Activated T-cell treated with anti-CD3 and anti-CD28 coated beads, Interleukin-2, amount 50 U/mL, for 72 hours (primary cell): Measurements from ENCODE around the gene FYTTD1. TPM values are rescaled to one million over a fixed set of nuclear protein-coding genes. Genes with fewer than 3 reads are reported as not detected.

Experiments
- ATAC-seq, 2 donors: fragments of 150-1000 bp; cut with Tn5 transposase; replicated peaks in 1 of 2; 2 replicates each; pipeline ENCODE4 v1.10.0; 2021; ENCODE audit warnings: moderate library complexity in 2 of 2, mild to moderate bottlenecking in 1 of 2
- DNase-seq, 2 donors: peaks; one replicate each; pipeline ENCODE4 v3.0.0; 2021 to 2022; ENCODE audit warnings: mixed read lengths in 1 of 2
- H3K27ac Mint-ChIP-seq: one replicate; pipeline ENCODE4 v1.8.0; 2022; ENCODE audit warnings: mild to moderate bottlenecking, moderate library complexity, mixed read lengths
- H3K27me3 Mint-ChIP-seq: one replicate; pipeline ENCODE4 v1.8.0; 2022; ENCODE audit warnings: low read depth, mixed read lengths
- H3K36me3 Mint-ChIP-seq, 2 donors: one replicate each; pipeline ENCODE4 v1.8.0; 2022; ENCODE audit warnings: mixed read lengths in 2 of 2, mild to moderate bottlenecking in 1 of 2; ENCODE audit not compliant: insufficient read depth in 2 of 2
- H3K4me1 Mint-ChIP-seq: one replicate; pipeline ENCODE4 v1.8.0; 2022; ENCODE audit warnings: low read depth, mixed read lengths
- H3K4me3 Mint-ChIP-seq, 2 donors: one replicate each; pipeline ENCODE4 v1.8.0; 2022; ENCODE audit warnings: mild to moderate bottlenecking in 2 of 2, mixed read lengths in 2 of 2, moderate library complexity in 2 of 2
- H3K9me3 Mint-ChIP-seq, 2 donors: one replicate each; pipeline ENCODE4 v1.8.0; 2022; ENCODE audit warnings: mixed read lengths in 2 of 2
- total RNA-seq, 2 donors: library from RNA; stranded (reverse); gene quantifications; one replicate each; pipeline ENCODE4 v1.2.3, GENCODE V29; 2022

Gene FYTTD1
- total RNA-seq, 2 donors from 2014 or later: 31.6 to 37.5 TPM

DNA sequence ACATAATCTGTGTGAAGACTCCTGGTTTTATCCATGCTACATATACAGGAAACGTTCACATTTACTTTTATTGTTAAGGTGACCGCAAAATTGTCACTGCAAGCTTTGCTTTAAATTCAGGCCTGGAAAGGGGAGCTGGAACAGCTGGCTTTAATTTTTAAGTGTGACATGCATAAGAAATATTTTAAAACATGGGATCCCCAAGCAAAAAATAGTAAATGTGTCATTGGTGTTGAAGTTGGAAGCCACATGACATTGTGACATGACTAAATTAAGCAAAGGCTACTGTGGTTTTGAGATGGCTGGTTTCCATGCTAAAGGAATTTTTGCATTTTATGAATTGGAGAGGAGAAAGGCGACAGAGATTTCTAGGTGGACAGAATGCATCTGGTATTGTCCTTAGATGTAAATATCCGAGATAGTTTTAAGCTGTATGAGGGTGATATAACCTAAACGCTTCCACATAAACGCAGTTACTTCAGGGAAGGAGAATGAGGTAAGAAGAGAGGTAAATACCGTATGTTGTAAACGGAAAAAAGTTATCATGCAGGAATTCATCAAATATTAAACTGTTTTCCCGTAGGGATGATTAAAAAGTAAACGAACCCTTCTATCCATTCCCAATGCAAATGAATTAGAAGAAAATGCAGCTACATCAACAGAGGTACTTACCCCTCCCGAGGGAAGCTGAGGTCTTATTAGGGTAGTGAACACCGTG lies 927 bp upstream of the FYTTD1 start:
- ATAC-seq: no peak
- Mint-ChIP-seq H3K4me1 (peaks cover 43% of the 10 kb centered on the region), H3K36me3 (peaks cover 0 to 2% of the 10 kb centered on the region in 2 donors), H3K27ac (peak overlapping the region; percentile 74), H3K9me3 (no peaks in the 10 kb centered on the region), H3K4me3 (peak overlapping the region; percentile 91 to 97), H3K27me3 (no peaks in the 10 kb centered on the region)
- no peak for DNase-seq

DNA sequence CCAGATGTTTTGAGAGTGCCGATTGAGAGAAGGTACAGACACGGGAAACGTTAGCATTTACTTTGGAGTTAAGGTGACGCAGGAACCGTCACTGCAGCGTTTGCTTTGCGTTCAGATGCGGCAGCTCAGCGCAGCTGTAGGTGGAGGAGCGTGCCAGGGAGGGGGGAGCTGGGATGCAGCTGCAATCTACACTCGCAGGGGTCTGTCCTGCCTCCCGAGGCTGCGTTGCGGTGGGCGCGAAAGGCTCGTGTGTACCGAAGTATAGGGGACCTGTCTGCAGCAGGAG lies 425 bp upstream of the FYTTD1 start:
- peaks cover 47% of the 10 kb centered on the region for H3K4me1 Mint-ChIP-seq
- ATAC-seq: peak; percentile 58 to 62
- no peaks in the 10 kb centered on the region for H3K27me3 Mint-ChIP-seq
- H3K9me3 Mint-ChIP-seq: no peaks in the 10 kb centered on the region
- peak overlapping the region; percentile 21 for H3K27ac Mint-ChIP-seq
- peak in 1 of 2 donors; percentile 63 for DNase-seq
- peak overlapping the region; percentile 91 to 97 for H3K4me3 Mint-ChIP-seq
- peaks cover 0 to 2% of the 10 kb centered on the region in 2 donors for H3K36me3 Mint-ChIP-seq

- Mint-ChIP-seq H3K9me3 (no peaks in the 10 kb centered on the region), H3K27ac (peak overlapping the region; percentile 93), H3K4me3 (peak overlapping the region; percentile 91 to 97), H3K4me1 (peaks cover 55% of the 10 kb centered on the region), H3K27me3 (no peaks in the 10 kb centered on the region), H3K36me3 (peaks cover 0 to 2% of the 10 kb centered on the region in 2 donors)
- DNase-seq (peak; percentile 73 to 78), ATAC-seq (peak; percentile 51 to 59)
Observed at GRCh38 chr3:197750396-197750831, 731 bp downstream of the FYTTD1 start.

DNA sequence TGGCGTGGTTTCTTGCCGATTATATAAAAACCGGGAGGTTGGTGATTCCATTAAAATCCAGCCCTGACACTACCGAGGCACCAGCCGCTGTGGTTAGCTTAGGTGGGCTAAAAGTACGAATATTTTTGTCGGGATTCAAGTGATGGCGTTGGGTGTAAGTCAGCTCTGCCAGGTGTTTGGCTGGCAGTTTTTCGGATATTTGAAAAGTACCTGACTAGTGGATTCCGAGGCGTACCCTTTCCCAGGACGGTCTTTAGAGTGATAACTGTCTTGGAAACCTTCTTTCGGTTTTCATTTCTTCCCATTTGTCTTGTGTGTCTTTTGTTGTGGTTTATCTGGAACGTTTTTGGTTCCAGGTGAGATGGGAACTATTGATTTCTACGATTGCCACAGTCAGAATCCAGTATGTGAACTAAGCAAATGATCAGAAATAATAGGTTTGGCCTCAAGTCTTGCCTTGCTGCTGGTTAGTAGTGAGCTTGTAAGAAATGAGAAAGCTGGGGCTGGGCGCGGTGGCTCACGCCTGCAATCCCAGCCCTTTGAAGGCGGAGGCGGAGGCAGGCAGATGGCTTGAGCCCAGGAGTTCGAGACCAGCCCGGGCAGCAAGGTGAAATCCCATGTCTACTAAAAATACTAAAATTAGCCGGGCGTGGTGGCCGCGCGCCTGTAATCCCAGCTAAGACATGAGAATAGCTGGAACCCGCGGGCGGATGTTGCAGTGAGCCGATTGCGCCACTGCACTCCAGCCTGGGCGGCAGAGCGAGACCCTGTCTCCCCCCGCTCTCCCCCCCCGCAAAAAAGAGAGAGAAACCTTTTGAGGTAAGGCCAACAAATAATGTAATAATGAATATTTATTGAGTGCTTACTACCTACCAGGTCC lies 1.4 kb downstream of the FYTTD1 start:
- DNase-seq: peak; percentile 47 to 52
- peaks cover 0 to 2% of the 10 kb centered on the region in 2 donors for H3K36me3 Mint-ChIP-seq
- peak overlapping the region; percentile 91 to 97 for H3K4me3 Mint-ChIP-seq
- ATAC-seq: no peak
- peak overlapping the region; percentile 93 for H3K27ac Mint-ChIP-seq
- H3K9me3 Mint-ChIP-seq: no peaks in the 10 kb centered on the region
- H3K27me3 Mint-ChIP-seq: no peaks in the 10 kb centered on the region
- peaks cover 57% of the 10 kb centered on the region for H3K4me1 Mint-ChIP-seq

DNA sequence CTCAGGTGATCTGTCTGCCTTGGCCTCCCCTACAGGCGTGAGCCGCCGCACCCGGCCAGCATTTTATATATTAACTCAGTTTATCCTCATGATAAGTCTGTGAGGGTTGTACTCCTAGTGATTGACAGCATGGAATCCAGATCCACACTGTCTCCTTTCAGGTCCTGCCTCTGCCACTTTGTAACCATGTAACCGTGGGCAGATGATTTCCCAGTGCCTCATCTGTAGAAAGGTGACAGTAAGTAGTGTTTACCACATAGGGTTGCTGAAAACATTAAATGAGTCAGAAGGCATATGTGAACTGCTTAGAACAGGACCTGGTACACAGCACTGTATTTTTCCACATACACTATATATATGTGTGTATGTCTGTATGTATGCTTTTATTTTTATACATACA lies 2.4 kb downstream of the FYTTD1 start:
- peak; percentile 33 to 48 for DNase-seq
- peaks cover 0 to 2% of the 10 kb centered on the region in 2 donors for H3K36me3 Mint-ChIP-seq
- H3K27ac Mint-ChIP-seq: peak overlapping the region; percentile 83
- no peaks in the 10 kb centered on the region for H3K27me3 Mint-ChIP-seq
- H3K4me1 Mint-ChIP-seq: peaks cover 57% of the 10 kb centered on the region
- peak overlapping the region; percentile 86 to 88 for H3K4me3 Mint-ChIP-seq
- ATAC-seq: peak; percentile 39 to 44
- H3K9me3 Mint-ChIP-seq: no peaks in the 10 kb centered on the region

GRCh38 chr3:197753263-197753662 lies 3.6 kb downstream of the FYTTD1 start:
- H3K27ac Mint-ChIP-seq: peak overlapping the region; percentile 77
- no peak for DNase-seq
- no peaks in the 10 kb centered on the region for H3K9me3 Mint-ChIP-seq

DNA sequence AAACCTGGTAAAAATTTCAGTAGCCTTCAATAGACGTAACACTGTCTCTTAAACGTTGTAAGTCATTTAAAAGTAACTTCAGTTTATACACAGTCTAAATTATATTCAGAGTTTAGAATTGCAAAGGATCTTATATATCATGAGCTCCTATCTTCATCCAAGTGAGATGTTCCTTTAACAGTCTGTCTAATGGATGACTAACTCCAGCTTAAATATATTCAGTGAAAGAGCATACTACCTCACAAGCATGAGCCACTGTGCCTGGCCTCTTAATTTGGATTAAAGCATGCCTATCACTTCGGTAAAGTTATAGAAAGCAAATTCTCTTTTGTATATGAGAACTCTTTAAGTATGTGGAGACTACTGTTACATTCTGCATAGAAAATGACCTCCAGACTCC lies 7.0 kb downstream of the FYTTD1 start:
- H3K27me3 Mint-ChIP-seq: no peaks in the 10 kb centered on the region
- no peak overlapping the region for H3K4me3 Mint-ChIP-seq
- H3K4me1 Mint-ChIP-seq: peaks cover 34% of the 10 kb centered on the region
- no peaks in the 10 kb centered on the region for H3K36me3 Mint-ChIP-seq
- no peak overlapping the region for H3K27ac Mint-ChIP-seq
- ATAC-seq (no peak), DNase-seq (no peak)
- no peaks in the 10 kb centered on the region for H3K9me3 Mint-ChIP-seq

More at GRCh38 chr3:197753263-197753662, 3.6 kb downstream of the FYTTD1 start:
- no peaks in the 10 kb centered on the region for H3K27me3 Mint-ChIP-seq
- no peak for ATAC-seq
- peaks cover 0 to 2% of the 10 kb centered on the region in 2 donors for H3K36me3 Mint-ChIP-seq
- H3K4me1 Mint-ChIP-seq: peaks cover 55% of the 10 kb centered on the region
- H3K4me3 Mint-ChIP-seq: peak overlapping the region; percentile 29 to 74

DNA sequence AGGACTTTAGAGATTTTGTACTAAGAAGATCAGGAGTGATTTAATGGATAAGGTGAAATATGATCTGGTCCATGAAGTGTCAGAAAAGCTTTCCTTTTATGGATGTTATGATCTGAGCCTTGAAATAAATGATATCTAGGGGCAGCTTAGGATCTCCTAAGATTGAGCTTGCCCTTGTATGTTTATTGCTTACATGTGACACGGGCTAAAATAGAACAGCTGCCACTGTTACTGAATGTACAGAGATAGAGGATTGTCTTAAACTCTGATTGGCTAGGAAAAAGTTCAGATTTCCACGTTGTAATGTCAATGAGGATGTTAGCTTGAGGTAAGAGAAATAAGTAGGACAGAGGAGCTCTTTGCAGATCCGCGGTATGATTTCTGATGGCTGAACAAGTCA lies 8.8 kb downstream of the FYTTD1 start:
- DNase-seq (no peak), ATAC-seq (no peak)
- H3K4me3 Mint-ChIP-seq: no peak overlapping the region
- peaks cover 18% of the 10 kb centered on the region for H3K4me1 Mint-ChIP-seq
- no peaks in the 10 kb centered on the region for H3K9me3 Mint-ChIP-seq
- no peaks in the 10 kb centered on the region for H3K27me3 Mint-ChIP-seq
- no peaks in the 10 kb centered on the region for H3K36me3 Mint-ChIP-seq
- no peak overlapping the region for H3K27ac Mint-ChIP-seq

- no peak overlapping the region for H3K4me3 Mint-ChIP-seq
- H3K9me3 Mint-ChIP-seq: no peaks in the 10 kb centered on the region
- H3K27ac Mint-ChIP-seq: no peak overlapping the region
- H3K36me3 Mint-ChIP-seq: peaks cover 0 to 4% of the 10 kb centered on the region in 2 donors
- H3K4me1 Mint-ChIP-seq: no peaks in the 10 kb centered on the region
- no peaks in the 10 kb centered on the region for H3K27me3 Mint-ChIP-seq
- DNase-seq (no peak), ATAC-seq (no peak)
Observed at GRCh38 chr3:197761784-197762183, 12.1 kb downstream of the FYTTD1 start.

DNA sequence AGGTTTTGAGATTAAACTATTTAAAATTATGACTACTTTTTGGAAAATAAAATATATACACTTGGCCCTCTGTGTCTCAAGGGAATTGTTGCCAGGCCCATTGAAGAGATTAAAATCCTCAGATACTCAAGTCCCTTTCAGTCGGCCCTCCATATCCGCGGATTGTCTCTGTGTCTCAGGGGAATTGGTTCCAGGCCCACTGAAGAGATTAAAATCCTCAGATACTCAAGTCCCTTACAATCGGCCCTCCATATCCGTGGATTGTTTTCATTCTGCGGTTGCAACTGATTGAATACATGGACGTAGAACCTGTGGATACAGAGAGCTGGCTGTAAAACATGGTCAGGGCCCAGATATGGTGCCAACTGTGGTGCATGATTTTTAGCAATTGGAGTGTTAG lies 25.6 kb downstream of the FYTTD1 start:
- ATAC-seq (no peak), DNase-seq (no peak)
- Mint-ChIP-seq H3K4me3 (no peak overlapping the region), H3K4me1 (no peaks in the 10 kb centered on the region), H3K27me3 (no peaks in the 10 kb centered on the region), H3K9me3 (no peaks in the 10 kb centered on the region), H3K36me3 (peaks cover 4 to 16% of the 10 kb centered on the region in 2 donors), H3K27ac (no peak overlapping the region)

- no peak for DNase-seq
- H3K27me3 Mint-ChIP-seq: no peaks in the 10 kb centered on the region
- no peak for ATAC-seq
- H3K27ac Mint-ChIP-seq: peak overlapping the region; percentile 25
- H3K4me3 Mint-ChIP-seq: no peak overlapping the region
- no peaks in the 10 kb centered on the region for H3K4me1 Mint-ChIP-seq
- H3K9me3 Mint-ChIP-seq: no peaks in the 10 kb centered on the region
- H3K36me3 Mint-ChIP-seq: peaks cover 4 to 9% of the 10 kb centered on the region in 2 donors
Observed at GRCh38 chr3:197782230-197782629, 32.5 kb downstream of the FYTTD1 start.

DNA sequence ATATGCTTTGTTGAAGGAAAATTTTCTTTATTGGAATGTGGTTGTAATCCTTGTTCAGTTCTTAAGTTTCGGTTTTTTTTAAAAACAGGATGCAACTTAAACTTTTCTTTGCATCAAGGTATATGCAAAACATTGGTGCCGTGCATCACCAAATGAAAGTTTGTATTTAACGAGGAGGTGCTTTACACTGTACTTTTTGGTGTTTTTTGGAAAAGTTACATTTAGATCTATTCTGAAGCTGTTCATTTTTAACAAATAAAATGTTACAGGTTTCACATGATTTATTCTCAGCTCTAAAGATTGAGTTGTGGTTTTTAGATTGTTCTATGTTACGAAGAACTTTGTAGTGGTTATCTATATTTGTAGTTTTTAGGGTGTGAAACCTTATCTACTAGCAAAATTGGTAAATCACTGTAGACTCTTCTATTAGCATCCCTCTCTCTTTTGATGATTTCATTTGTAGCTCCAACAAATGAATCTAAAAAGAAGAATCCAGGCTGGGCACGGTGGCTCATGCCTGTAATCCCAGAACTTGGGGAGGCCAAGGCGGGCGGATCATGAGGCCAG lies 34.4 kb downstream of the FYTTD1 start:
- Mint-ChIP-seq H3K36me3 (peaks cover 4 to 8% of the 10 kb centered on the region in 2 donors), H3K9me3 (no peaks in the 10 kb centered on the region), H3K27ac (peak overlapping the region; percentile 70), H3K4me3 (no peak overlapping the region), H3K27me3 (no peaks in the 10 kb centered on the region), H3K4me1 (no peaks in the 10 kb centered on the region)
- ATAC-seq (no peak), DNase-seq (no peak)

DNA sequence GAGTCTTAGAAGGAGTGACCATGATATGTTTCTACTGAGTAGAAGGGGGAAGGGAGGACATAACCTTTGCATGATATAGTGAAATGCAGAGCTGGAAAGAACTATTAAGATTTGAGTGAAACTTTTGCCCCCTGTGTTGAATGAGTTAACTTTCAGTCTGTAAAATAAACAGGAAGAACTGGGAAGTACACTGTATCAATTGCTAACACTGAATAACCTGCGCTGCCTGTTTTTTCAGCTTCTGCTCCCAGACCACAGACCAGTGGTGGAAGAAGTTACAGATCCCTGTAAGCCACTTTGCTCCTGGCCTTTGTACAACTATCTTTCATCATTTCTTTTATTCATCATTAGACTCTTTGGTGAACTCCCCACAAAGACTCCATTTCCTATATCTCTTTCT lies 37.7 kb downstream of the FYTTD1 start:
- H3K4me3 Mint-ChIP-seq: no peak overlapping the region
- H3K27ac Mint-ChIP-seq: no peak overlapping the region
- H3K36me3 Mint-ChIP-seq: peaks cover 6 to 7% of the 10 kb centered on the region in 2 donors
- ATAC-seq (no peak), DNase-seq (no peak)
- peaks cover 8% of the 10 kb centered on the region for H3K4me1 Mint-ChIP-seq
- H3K27me3 Mint-ChIP-seq: no peaks in the 10 kb centered on the region
- H3K9me3 Mint-ChIP-seq: no peaks in the 10 kb centered on the region
